Mucosa of rectum (tissue), 2 donors: ENCODE data around the gene ARID5B.

Experiments used
- H3K27ac ChIP-seq, 2 donors: one replicate each; pipeline ENCODE4 v1.7.0; 2013; ENCODE audit warnings: inconsistent platforms in 2 of 2, low read depth in 2 of 2, low read length in 2 of 2
- H3K27me3 ChIP-seq, 2 donors: one replicate each; pipeline ENCODE4 v1.7.0; 2013; ENCODE audit warnings: low read length in 2 of 2; ENCODE audit not compliant: control insufficient read depth in 2 of 2, insufficient read depth in 2 of 2
- H3K36me3 ChIP-seq, 2 donors: one replicate each; pipeline ENCODE4 v1.7.0; 2013; ENCODE audit warnings: low read length in 2 of 2; ENCODE audit not compliant: control insufficient read depth in 2 of 2, insufficient read depth in 2 of 2
- H3K4me1 ChIP-seq, 2 donors: one replicate each; pipeline ENCODE4 v1.7.0; 2013; ENCODE audit warnings: low read length in 2 of 2, mild to moderate bottlenecking in 1 of 2; ENCODE audit not compliant: control insufficient read depth in 2 of 2, insufficient read depth in 2 of 2
- H3K4me3 ChIP-seq, 2 donors: one replicate each; pipeline ENCODE4 v1.7.0; 2013; ENCODE audit warnings: low read length in 2 of 2
- H3K9ac ChIP-seq, 2 donors: one replicate each; pipeline ENCODE4 v1.7.0; 2013; ENCODE audit warnings: low read length in 2 of 2, low read depth in 1 of 2, mild to moderate bottlenecking in 1 of 2
- H3K9me3 ChIP-seq, 2 donors: one replicate each; pipeline ENCODE4 v1.7.0; 2013; ENCODE audit warnings: low read length in 2 of 2; ENCODE audit not compliant: control insufficient read depth in 2 of 2
- donor health status: healthy.
- donor health status: Normal muscosa, but diverticular disease.

The ARID5B gene

GRCh38 chr10:62019013-62019684 lies 117.7 kb downstream of the ARID5B start:
- Histone ChIP-seq H3K4me3 (no peak overlapping the region), H3K27me3 (no peaks in the 10 kb centered on the region), H3K27ac (peak overlapping the region; percentile 61 to 78), H3K4me1 (peaks cover 8 to 17% of the 10 kb centered on the region in 2 donors), H3K9me3 (no peaks in the 10 kb centered on the region), H3K36me3 (peaks cover 0 to 2% of the 10 kb centered on the region in 2 donors), H3K9ac (no peak overlapping the region)

- Histone ChIP-seq H3K27me3 (no peaks in the 10 kb centered on the region), H3K36me3 (peaks cover 0 to 2% of the 10 kb centered on the region in 2 donors), H3K9ac (peak overlapping the region in 1 of 2 donors; percentile 2), H3K4me1 (peaks cover 11 to 17% of the 10 kb centered on the region in 2 donors), H3K9me3 (no peaks in the 10 kb centered on the region), H3K27ac (peak overlapping the region; percentile 61 to 78), H3K4me3 (no peak overlapping the region)
These were observed 118.3 kb downstream of the ARID5B start for GRCh38 chr10:62019685-62020359.

- no peak overlapping the region for H3K9ac ChIP-seq
- no peaks in the 10 kb centered on the region for H3K9me3 ChIP-seq
- no peaks in the 10 kb centered on the region for H3K27me3 ChIP-seq
- no peaks in the 10 kb centered on the region for H3K36me3 ChIP-seq
- peaks cover 14% of the 10 kb centered on the region in 2 donors for H3K4me1 ChIP-seq
- H3K4me3 ChIP-seq: no peak overlapping the region
- peak overlapping the region in 1 of 2 donors; percentile 6 for H3K27ac ChIP-seq
These were observed 119.7 kb downstream of the ARID5B start for GRCh38 chr10:62021128-62021665.

GRCh38 chr10:62021978-62022802 lies 120.7 kb downstream of the ARID5B start:
- Histone ChIP-seq H3K4me1 (peaks cover 6 to 11% of the 10 kb centered on the region in 2 donors), H3K9me3 (no peaks in the 10 kb centered on the region), H3K27ac (no peak overlapping the region), H3K9ac (no peak overlapping the region), H3K27me3 (no peaks in the 10 kb centered on the region), H3K36me3 (no peaks in the 10 kb centered on the region), H3K4me3 (no peak overlapping the region)

- no peaks in the 10 kb centered on the region for H3K9me3 ChIP-seq
- H3K36me3 ChIP-seq: no peaks in the 10 kb centered on the region
- H3K4me3 ChIP-seq: no peak overlapping the region
- no peak overlapping the region for H3K27ac ChIP-seq
- no peak overlapping the region for H3K9ac ChIP-seq
- H3K27me3 ChIP-seq: no peaks in the 10 kb centered on the region
- H3K4me1 ChIP-seq: peaks cover 5 to 6% of the 10 kb centered on the region in 2 donors
These were observed 121.3 kb downstream of the ARID5B start for GRCh38 chr10:62022830-62023229.

GRCh38 chr10:62023329-62023728 lies 121.8 kb downstream of the ARID5B start:
- H3K9me3 ChIP-seq: no peaks in the 10 kb centered on the region
- H3K4me3 ChIP-seq: no peak overlapping the region
- no peaks in the 10 kb centered on the region for H3K36me3 ChIP-seq
- H3K9ac ChIP-seq: no peak overlapping the region
- H3K4me1 ChIP-seq: peaks cover 5 to 6% of the 10 kb centered on the region in 2 donors
- peak overlapping the region in 1 of 2 donors; percentile 54 for H3K27ac ChIP-seq
- H3K27me3 ChIP-seq: no peaks in the 10 kb centered on the region

- Histone ChIP-seq H3K4me1 (peaks cover 5 to 6% of the 10 kb centered on the region in 2 donors), H3K9me3 (no peaks in the 10 kb centered on the region), H3K27me3 (no peaks in the 10 kb centered on the region), H3K36me3 (no peaks in the 10 kb centered on the region), H3K4me3 (no peak overlapping the region), H3K27ac (peak overlapping the region; percentile 31 to 54), H3K9ac (no peak overlapping the region)
These were observed 122.7 kb downstream of the ARID5B start for GRCh38 chr10:62024026-62024701.

- H3K9me3 ChIP-seq: no peaks in the 10 kb centered on the region
- H3K27ac ChIP-seq: no peak overlapping the region
- H3K4me1 ChIP-seq: peaks cover 0 to 6% of the 10 kb centered on the region in 2 donors
- H3K27me3 ChIP-seq: no peaks in the 10 kb centered on the region
- H3K4me3 ChIP-seq: no peak overlapping the region
- H3K9ac ChIP-seq: no peak overlapping the region
- H3K36me3 ChIP-seq: no peaks in the 10 kb centered on the region
These were observed 123.8 kb downstream of the ARID5B start for GRCh38 chr10:62025134-62025794.
